Keratinocyte (primary cell): ENCODE results near the gene GLE1. TPM values are rescaled to one million over a fixed set of nuclear protein-coding genes. Genes with fewer than 3 reads are reported as not detected.

Experiments
- DNase-seq: peaks from one replicate; pipeline ENCODE4 v3.0.0-alpha.2; 2011; ENCODE audit warnings: low read depth, missing footprints, low spot score
- FAIRE-seq: peaks from 2 replicates; lab custom pipeline; 2011; peaks lifted over from hg19 to GRCh38; lab: Jason Lieb, UNC
- H2AFZ ChIP-seq: 2 replicates; pipeline ENCODE4 v1.6.0; 2012; ENCODE audit warnings: low read length, control low read depth, inconsistent platforms; ENCODE audit not compliant: control insufficient read depth
- H3K27ac ChIP-seq: 2 replicates; pipeline ENCODE4 v1.5.1; 2011; ENCODE audit warnings: low read length; ENCODE audit not compliant: control insufficient read depth, insufficient read depth
- H3K27me3 ChIP-seq: 3 replicates; pipeline ENCODE4 v1.6.0; 2011; ENCODE audit warnings: low read length; ENCODE audit not compliant: control insufficient read depth, insufficient read depth; ENCODE audit errors: extremely low read depth
- H3K36me3 ChIP-seq, 2 experiments: 2 replicates in 1 of 2; 3 replicates in 1 of 2; pipeline ENCODE4 v1.5.1; 2011; ENCODE audit warnings: low read length in 2 of 2, mild to moderate bottlenecking in 1 of 2; ENCODE audit not compliant: control insufficient read depth in 2 of 2, insufficient read depth in 2 of 2; ENCODE audit errors: extremely low read depth in 1 of 2
- H3K4me1 ChIP-seq: 3 replicates; pipeline ENCODE4 v1.5.1; 2011; ENCODE audit warnings: low read length; ENCODE audit not compliant: control insufficient read depth, insufficient read depth; ENCODE audit errors: extremely low read depth
- H3K4me2 ChIP-seq: 3 replicates; pipeline ENCODE4 v1.6.0; 2011; ENCODE audit warnings: low read depth, low read length; ENCODE audit not compliant: control insufficient read depth, insufficient read depth; ENCODE audit errors: extremely low read depth
- H3K4me3 ChIP-seq, 3 experiments: fragments of 200-600 bp in 1 of 3; sonication (generic) in 1 of 3; 2 replicates in 2 of 3; 3 replicates in 1 of 3; pipeline ENCODE4 v1.5.1; 2011 to 2016; ENCODE audit warnings: low read length in 3 of 3, mild to moderate bottlenecking in 3 of 3, control low read depth in 2 of 3, inconsistent platforms in 1 of 3, low read depth in 1 of 3, mixed read lengths in 1 of 3, mixed run types in 1 of 3, moderate library complexity in 1 of 3; ENCODE audit not compliant: control insufficient read depth in 2 of 3, insufficient read depth in 2 of 3; ENCODE audit errors: extremely low read depth in 1 of 3
- H3K79me2 ChIP-seq: 2 replicates; pipeline ENCODE4 v1.6.0; 2012; ENCODE audit warnings: low read length; ENCODE audit not compliant: control insufficient read depth, insufficient read depth
- H3K9ac ChIP-seq: 3 replicates; pipeline ENCODE4 v1.6.0; 2011; ENCODE audit warnings: low read length; ENCODE audit not compliant: control insufficient read depth, insufficient read depth; ENCODE audit errors: extremely low read depth
- H3K9me1 ChIP-seq: 3 replicates; pipeline ENCODE4 v1.6.0; 2011; ENCODE audit warnings: low read length; ENCODE audit not compliant: control insufficient read depth, insufficient read depth; ENCODE audit errors: extremely low read depth
- H3K9me3 ChIP-seq: 2 replicates; pipeline ENCODE4 v1.5.1; 2012; ENCODE audit warnings: low read depth, low read length; ENCODE audit not compliant: control insufficient read depth
- H4K20me1 ChIP-seq: 3 replicates; pipeline ENCODE4 v1.6.0; 2011; ENCODE audit warnings: low read length; ENCODE audit not compliant: control insufficient read depth, insufficient read depth; ENCODE audit errors: extremely low read depth
- CTCF ChIP-seq, 3 experiments: IDR thresholded peaks in 1 of 3; conservative IDR thresholded peaks in 1 of 3; optimal IDR thresholded peaks in 1 of 3; 2 replicates in 2 of 3; 3 replicates in 1 of 3; pipeline versions ENCODE3 to v1.5.1; 2011; ENCODE audit warnings: low read length in 3 of 3, mild to moderate bottlenecking in 3 of 3, moderate library complexity in 2 of 3, control low read depth in 1 of 3, inconsistent platforms in 1 of 3; ENCODE audit not compliant: insufficient read depth in 2 of 3; ENCODE audit errors: extremely low read depth in 1 of 3
- EZH2 ChIP-seq: IDR thresholded peaks from one replicate; pipeline ENCODE4 v1.6.1; 2012; ENCODE audit warnings: inconsistent platforms, mild to moderate bottlenecking, low read length, moderate library complexity
- dilution Hi-C: fragments of 300-500 bp; cut with MboI; formaldehyde crosslinking; loops from one replicate; pipeline ENCODE4 v1.7.0; 2020; ENCODE audit warnings: low sequenced_read_pairs; ENCODE audit not compliant: extremely low pct_ligation_motif_present
- polyA plus RNA-seq, 5 experiments: library from polyadenylated mRNA; depleted of rRNA in 3 of 5; stranded (reverse) in 3 of 5; stranded (forward) in 1 of 5; unstranded in 1 of 5; fragments of >200 nt; gene quantifications; 1 replicate in 1 of 5; 2 replicates in 3 of 5; 3 replicates in 1 of 5; pipeline versions ENCODE4 v1.2.1 to v1.2.3, GENCODE V29; 2011 to 2012; ENCODE audit warnings: missing spikeins in 2 of 5, low read depth in 1 of 5, low replicate concordance in 1 of 5

GLE1 gene
- polyA plus RNA-seq, 1 donor (not counting 4 experiments of a cell fraction or from before 2014, with no cell fraction given), result 28.3 TPM

- peaks cover 21 to 38% of the 10 kb centered on the region in 2 experiments for H3K36me3 ChIP-seq
- no peaks in the 10 kb centered on the region for H4K20me1 ChIP-seq
- H3K4me3 ChIP-seq, result no peak overlapping the region
- no peak overlapping the region for H3K27ac ChIP-seq
- dilution Hi-C loops, result no loop called here
- DNase-seq (no peak), FAIRE-seq (no peak)
- TF ChIP-seq CTCF (optimal IDR thresholded peaks at IDR 0.05 in 1 of 3, IDR thresholded peaks at IDR 0.05 in 1 of 3, conservative IDR thresholded peaks at IDR 0.05 in 1 of 3; ENCODE audit: extremely low read depth in 1 of 3, insufficient read depth in 2 of 3, low read length in 3 of 3) (no peak), EZH2 (no peak)
- no peaks in the 10 kb centered on the region for H3K4me1 ChIP-seq
- H3K79me2 ChIP-seq, result no peaks in the 10 kb centered on the region
- H3K9ac ChIP-seq, result no peak overlapping the region
- no peak overlapping the region for H3K4me2 ChIP-seq
- H2AFZ ChIP-seq, result no peak overlapping the region
- H3K9me1 ChIP-seq, result no peaks in the 10 kb centered on the region
- H3K27me3 ChIP-seq, result no peaks in the 10 kb centered on the region
- H3K9me3 ChIP-seq, result no peaks in the 10 kb centered on the region
Measured at GRCh38 chr9:128528445-128529160, 24.1 kb downstream of the GLE1 start.

- TF ChIP-seq CTCF (optimal IDR thresholded peaks at IDR 0.05 in 1 of 3, IDR thresholded peaks at IDR 0.05 in 1 of 3, conservative IDR thresholded peaks at IDR 0.05 in 1 of 3; ENCODE audit: extremely low read depth in 1 of 3, insufficient read depth in 2 of 3, low read length in 3 of 3), result no peak
- TF ChIP-seq EZH2, result no peak
- no peaks in the 10 kb centered on the region for H3K4me1 ChIP-seq
- H4K20me1 ChIP-seq, result no peaks in the 10 kb centered on the region
- H3K4me2 ChIP-seq, result no peak overlapping the region
- FAIRE-seq (no peak), DNase-seq (no peak)
- no peak overlapping the region for H3K4me3 ChIP-seq
- no peaks in the 10 kb centered on the region for H3K27me3 ChIP-seq
- no peaks in the 10 kb centered on the region for H3K9me1 ChIP-seq
- dilution Hi-C loops, result no loop called here
- no peak overlapping the region for H3K27ac ChIP-seq
- no peaks in the 10 kb centered on the region for H3K9me3 ChIP-seq
- H3K79me2 ChIP-seq, result no peaks in the 10 kb centered on the region
- no peak overlapping the region for H3K9ac ChIP-seq
- H2AFZ ChIP-seq, result no peak overlapping the region
- H3K36me3 ChIP-seq, result peaks cover 22 to 40% of the 10 kb centered on the region in 2 experiments
Measured at GRCh38 chr9:128529191-128529590, 24.7 kb downstream of the GLE1 start.
